ENCODE results near the gene ELK4.

The ELK4 gene

DNA sequence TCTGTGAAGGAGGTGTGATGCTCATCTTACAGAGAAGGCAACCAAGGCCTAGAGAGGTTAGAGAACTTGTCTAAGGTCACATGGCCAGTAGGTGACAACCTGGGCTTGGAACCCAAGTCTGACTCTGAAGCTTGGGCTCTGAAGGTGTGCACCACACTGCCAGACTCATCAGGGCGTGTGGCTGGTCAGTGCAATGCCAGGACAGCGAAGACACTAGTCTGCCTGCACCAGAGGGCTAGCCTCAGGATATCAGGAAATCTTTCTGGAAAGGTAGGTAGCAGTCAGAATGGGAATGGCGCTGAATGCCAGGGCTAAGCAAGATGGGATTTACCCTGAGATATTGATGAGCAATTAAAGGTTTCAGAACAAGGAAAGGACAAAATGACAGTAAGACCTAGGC, 34.9 kb downstream of the ELK4 start:
- DNase-seq: no peak

DNA sequence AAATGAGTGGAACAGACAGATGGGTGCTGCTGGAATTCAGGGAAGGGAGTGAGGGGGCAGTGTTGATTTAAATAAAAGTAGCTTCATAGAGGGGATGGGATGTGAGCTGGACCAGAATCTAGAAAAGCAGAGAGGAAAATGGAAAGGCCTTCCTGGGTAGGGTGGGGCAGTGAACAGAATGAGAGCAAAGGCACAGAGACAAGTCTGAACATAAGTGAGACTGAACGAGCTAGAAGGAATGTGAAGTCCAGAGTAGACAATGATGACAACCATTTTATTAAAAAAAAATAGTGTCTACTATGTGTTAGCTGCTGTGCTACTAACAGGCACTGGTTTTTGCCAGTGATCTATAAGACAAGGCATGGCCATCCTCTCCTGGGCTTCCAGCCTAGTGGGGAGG, 36.0 kb downstream of the ELK4 start:
- no peak for DNase-seq

DNA sequence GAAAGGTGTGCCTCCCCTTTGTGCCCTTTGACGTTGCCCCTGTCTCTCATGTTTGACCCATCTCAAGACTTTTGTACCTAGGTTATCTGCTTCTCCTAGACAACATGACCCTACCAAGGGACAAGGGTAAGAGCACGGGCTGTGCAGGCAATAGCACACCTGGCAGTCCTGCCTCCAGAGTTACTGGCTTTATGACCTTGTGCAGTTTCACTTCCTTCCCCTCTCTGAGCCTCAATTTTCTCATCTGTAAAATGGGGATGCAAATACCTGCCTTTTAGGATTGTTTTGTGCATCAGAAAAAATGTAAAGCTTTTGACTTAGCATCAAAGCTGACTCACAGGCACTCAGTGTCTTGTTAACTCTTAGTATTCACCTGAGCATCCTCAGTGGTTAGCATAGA, 36.4 kb downstream of the ELK4 start:
- no peak for DNase-seq

DNA sequence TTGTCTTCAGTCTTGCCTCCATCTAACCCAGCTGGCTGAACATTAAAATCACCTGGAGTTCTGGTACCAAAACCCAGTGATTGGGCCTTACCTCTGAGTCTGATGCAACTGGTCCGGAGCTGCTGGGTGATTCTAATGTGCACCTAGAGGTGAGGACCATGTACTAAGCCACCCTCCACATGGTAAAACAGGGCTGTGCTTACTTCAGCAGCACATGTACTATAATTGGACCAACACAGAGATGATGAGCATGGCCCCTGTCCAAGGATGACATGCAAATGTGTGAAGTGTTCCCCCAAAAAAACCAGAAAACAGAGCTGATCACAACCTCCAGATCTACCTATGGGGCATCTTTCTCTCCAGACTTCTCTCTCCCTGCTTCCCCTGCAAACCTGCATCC, 37.0 kb downstream of the ELK4 start:
- DNase-seq: no peak

DNA sequence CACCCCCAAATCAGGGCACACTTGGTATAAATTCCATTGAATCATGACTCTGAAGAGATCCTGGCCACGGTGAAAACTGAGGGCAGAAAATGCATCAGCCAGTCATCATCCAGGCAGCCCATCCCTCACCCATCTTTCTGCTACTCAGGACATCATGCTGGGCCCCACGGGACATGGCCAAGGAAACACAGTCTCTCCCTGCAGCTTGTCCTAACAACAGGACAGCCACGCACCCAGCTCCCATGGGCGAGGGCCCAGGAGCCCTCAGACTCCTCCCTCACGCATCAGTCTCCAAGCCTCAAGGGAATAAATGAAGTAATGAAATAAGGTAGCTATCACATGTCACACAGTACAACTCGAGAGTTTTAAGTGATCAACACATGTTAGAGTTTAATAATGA, 37.8 kb downstream of the ELK4 start:
- DNase-seq: no peak

DNA sequence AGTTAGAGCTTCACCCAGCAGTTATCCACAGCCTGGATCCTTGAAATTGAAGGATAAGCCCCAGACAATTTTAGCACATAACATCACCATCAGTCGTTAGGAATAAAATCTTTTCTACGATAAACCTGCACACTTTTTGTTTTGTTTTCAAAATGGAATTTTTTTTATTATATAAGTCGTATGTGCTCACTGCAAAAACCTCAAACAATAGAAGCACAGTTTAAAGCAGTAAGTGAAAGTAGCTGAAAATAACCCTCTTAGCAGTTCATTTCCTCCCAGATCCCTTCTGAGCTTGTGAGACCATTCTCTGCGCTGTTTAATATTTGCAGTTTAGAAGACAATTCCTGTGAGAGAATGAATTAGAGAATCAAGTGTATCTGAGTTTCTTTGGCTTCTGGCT, 38.3 kb downstream of the ELK4 start:
- no peak for DNase-seq

DNA sequence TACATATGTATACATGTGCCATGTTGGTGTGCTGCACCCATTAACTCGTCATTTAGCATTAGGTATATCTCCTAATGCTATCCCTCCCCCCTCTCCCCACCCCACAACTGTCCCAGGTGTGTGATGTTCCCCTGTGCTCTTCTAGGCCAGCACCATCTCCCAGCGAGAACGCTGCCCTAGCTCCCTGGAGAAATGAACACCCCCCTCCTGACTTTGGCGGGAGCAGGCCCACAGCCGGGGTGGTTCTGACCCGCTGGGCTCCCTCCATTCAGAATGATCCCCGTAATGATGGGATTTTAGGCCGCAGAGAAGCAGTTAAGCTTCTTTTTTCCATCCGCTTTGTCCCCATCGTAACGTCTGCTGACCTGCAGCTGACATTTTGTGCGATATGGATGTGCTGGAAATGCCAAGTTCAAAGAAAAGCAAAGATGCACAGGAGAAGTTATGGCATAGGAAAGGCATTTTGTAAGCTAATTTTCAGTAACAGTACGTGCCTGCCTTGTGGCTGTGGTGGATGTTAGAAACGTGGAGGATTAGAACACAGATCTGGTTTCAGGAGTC, 39.3 kb downstream of the ELK4 start:
- no peak for DNase-seq

DNA sequence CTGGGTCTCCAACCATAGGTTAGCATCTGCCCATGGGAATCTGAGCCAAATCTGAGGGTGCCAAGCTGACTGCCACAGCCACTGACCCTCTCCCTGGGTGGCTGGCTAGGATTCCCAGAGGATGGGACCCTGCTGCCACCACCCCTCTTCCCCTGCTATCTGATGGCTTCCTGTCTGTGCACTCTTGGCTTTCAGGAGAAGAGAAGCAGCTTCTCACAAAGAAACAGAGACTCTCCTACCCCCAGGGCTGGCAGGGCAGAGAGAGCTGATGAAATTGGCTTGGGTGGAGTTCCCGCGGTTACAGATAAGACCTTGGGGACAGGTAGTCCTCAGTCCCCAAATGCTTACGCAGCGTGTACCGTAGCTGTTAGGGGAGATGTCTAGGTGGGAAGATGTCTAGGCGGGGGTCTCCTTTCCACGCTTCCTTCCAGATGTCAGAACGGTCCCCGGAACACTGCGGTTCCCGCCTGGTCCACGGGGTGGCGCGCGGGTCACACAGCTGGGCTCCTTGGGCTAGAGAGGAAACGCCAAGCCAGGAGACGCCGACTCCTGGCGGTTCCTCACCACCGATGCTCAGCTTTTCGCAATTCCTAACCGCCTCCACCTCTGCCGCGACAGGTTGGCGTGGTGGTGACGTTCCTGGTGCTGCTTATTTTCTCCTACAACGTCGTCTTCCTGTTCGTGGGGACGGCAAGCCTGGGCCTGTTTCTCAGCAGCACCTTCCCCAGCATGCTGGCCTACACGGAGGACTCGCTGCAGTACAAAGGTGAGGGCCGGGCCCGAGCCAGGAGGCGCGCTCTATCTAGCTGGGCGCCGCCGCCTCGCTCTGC, 40.1 kb downstream of the ELK4 start:
- peak in 52 of 56 donors; percentile 36 to 90 (median 70) for DNase-seq

DNA sequence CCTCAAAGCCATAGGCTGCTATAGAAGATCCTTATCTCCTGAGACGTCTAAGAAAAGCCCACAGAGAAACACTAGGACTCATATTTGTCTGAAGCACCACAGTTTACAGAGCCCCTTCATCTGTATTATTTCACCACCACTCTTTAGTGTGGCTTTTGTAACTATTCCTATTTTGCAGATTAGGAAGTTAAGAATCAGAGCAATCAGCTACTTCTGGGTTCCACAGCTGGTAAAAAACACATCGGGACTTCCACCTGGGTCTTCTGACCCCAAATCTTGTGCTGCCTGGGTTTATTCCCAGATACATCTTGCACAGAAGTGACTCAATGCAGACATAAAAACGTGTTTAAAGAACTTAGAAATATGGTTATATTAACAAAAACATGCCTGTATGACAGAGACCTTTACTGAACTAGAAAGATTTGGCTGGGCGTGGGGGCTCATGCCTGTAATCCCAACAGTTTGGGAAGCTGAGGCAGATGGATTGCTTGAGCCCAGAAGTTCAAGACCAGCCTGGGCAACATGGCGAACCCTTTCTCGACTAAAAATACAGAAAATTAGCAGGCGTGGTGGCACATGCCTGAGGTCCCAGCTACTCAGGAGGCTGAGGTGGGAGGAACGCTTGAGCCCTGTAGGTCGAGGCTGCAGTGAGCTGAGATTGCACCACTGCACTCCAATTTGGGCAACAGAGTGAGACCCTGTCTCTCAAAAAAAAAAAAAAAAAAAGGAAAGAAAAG, 40.9 kb downstream of the ELK4 start:
- DNase-seq: no peak

DNA sequence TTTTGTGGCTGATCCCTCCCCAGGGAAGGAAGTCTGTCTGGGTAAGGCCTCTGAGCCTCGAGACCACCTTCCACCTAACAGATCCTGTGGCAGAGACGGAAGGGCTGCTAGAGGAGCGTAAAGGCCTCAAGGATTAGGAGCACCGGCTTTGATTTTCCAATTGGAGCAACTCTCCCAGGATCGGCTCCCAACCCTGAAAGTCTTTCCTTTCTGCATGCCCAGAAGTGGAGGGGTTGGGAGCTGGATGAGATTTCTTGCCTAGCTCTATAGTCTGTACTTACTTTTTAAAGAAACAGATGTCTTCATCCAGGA, 41.4 kb downstream of the ELK4 start:
- DNase-seq: no peak

DNA sequence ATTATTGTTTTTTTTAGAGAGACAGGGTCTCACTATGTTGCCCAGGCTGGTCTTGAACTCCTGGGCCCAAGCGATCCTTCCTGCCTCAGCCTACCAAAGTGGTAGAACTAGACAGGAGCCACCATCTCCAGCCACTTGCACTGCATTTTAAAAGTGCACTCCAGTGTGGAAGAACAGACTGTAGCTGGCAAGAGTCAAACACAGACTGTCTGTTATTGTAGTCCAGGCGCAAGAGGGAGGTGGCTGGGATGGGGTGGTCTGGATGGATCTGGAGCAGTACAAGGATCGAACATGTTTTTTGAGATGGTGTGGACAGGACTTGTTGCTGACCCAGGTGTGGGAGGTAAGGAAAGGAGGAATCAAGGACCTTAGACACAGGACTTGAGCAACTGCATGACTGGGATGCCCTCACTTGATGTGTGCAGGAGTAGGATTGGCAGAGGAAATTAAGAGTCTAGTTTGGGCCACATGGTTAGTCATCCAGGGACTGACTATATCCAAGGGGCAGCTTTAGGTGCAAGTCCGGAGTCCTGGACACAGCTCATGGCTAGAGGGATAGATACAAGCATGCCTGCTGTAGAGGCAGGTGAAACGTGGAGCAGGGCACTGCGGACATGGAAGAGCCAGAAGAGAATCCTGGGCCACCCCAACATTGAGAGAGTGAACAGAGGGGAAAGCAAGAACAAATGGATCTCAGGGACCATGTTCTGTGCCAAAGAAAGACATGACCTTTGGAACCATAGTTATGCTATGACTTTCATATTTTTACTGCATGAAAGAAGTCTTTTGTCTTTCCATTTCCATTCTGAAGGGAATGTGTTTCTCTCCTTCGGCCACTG, 42.0 kb downstream of the ELK4 start:
- no peak for DNase-seq

DNA sequence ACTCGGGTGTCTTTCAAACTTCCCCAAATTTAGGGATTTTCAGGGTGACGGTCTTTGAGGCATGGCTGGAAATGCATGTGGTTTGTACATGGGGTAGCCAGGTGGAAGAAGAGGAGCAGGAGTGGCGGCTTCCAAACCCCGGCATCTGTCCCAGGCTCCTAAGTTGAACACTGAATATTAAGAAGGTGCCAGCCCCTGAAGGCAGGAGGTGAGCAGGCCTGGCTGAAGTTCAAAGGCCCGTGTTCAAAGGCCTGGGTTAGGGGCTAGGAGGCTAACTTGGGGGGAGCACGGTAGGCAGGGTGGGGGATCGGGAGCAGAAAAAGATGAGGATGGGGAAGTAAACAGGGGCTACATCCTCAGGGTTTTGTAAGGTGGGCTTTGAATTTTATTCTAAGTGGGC, 42.8 kb downstream of the ELK4 start:
- no peak for DNase-seq

DNA sequence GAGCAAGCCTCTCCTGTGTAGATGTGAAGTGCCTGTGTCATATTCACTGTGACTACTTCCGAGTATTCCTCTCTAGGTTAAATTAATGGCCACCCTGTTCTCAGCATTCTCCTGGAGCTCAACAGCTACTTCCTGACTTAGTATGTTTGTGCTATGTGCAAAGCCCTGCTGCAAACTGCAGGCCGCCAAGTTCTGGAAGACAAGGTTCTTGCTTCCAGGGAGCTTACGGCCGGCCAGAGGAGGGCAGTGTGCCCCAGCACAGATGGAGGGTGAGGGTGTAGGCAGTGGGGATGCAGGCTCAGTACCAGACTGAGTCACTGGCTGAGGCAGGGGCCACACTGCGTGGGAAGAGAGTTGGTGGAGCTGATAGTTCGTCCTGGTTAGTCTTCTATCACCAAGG, 43.2 kb downstream of the ELK4 start:
- peak in 26 of 56 donors; percentile 6 to 62 (median 36) for DNase-seq

DNA sequence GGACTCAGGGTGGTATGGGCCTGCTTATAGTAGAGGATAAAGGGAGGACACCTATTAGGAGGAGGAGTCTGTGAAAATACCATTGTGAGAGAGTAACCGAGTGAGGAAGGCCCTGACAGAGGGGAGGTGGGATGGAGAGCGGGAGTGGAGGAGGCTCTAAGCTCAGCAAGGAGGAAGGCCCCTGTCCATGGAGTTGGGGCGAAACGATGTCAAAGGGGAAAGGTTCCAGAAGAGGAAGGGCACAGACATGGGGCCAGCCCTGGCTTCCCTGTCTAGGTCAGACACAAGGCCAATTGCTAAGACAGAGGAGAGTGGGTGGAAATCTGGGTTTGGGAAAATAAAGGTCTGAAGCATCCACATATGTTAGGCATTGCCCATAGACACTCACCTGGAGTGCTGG, 44.2 kb downstream of the ELK4 start:
- DNase-seq: no peak

DNA sequence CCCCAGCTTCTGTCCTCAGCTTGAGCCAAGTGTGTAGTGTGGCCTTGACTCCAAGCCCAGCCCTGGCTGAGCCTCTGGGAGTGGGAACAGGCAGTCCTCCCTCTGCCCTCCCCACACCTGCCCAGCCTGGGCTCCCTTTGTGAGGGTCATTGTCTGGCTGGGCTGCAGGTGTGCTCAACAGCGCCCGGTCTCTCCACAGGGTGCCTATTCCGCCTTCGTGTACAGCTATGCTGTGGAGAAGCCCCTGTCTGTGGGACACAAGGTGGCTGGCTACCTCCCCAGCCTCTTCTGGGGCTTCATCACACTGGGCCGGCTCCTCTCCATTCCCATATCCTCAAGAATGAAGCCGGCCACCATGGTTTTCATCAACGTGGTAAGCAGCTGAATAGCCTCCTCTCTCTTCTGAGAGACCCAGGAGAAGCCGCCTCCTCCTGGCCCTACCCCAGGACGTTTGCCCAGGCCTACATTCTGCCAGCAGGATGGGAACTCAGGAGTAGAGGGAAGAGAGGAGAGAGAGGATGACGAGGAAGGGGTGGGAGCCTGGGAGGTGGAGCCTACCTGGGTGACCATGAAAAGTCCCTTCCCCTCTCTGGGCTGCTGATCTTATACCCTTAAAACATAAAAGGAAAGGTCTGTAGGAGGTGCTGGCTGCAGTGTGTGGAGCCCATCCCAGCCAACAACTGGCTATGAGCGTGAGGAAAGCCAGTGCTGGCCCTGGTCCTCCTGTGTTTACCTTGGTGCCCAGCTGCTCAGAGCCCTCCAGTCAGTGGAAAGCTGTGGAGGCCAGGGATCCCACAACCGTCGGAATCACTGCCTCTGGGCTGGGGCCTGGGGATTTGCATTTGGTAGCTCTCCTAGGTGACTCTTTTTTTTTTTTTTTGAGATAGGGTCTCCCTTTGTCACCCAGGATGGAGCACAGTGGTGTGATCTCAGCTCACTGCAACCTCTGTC, 45.7 kb downstream of the ELK4 start:
- DNase-seq: no peak

DNA sequence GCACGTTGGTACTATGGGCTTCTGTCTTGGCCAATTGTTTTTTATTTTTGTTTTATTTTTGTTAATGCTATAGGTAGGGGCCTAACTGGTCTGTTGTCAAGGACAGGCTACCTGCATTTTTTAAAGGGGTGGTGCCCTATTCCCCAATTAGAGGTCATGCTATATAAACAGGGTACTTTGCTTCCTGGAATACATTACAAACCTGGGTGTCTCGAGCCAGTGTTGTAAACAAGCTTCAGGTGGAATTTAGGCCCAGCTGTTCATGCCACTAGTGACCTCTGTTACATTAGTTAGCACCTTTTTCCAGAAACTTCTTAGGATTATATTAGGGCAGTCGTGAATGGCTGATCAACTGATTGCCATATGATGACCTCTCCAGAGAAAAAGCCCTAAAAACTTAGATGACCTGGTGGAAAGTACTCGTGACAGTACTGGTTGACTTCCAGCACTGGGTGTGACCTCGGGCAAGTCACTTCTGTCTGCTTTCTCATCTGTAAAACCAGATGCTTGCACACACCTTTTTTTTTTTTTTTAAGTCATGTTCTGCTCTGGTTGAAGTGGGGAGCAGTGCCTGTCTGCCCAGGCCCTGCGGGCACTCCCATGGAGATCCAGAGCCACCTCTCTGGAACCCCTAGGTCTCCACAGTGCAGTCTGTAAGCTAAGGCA, 46.5 kb downstream of the ELK4 start:
- no peak for DNase-seq

DNA sequence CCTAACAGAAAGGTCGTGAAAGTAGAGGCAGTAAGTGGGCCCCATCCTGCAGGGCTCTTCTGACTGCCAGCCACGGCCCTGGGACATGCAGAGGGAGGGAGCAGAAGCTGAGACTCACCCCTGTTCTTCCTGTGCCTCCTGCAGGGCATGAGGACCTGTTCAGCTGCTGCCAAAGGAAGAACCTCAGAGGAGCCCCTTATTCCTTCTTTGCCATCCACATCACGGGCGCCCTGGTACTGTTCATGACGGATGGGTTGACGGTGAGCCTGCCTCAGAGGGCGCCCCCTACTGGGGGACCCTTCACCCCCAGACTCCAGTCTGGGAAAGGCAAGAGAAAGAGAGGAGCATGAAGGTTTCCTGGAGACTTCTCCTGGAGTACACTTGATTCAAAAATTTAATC, 47.1 kb downstream of the ELK4 start:
- no peak for DNase-seq

DNA sequence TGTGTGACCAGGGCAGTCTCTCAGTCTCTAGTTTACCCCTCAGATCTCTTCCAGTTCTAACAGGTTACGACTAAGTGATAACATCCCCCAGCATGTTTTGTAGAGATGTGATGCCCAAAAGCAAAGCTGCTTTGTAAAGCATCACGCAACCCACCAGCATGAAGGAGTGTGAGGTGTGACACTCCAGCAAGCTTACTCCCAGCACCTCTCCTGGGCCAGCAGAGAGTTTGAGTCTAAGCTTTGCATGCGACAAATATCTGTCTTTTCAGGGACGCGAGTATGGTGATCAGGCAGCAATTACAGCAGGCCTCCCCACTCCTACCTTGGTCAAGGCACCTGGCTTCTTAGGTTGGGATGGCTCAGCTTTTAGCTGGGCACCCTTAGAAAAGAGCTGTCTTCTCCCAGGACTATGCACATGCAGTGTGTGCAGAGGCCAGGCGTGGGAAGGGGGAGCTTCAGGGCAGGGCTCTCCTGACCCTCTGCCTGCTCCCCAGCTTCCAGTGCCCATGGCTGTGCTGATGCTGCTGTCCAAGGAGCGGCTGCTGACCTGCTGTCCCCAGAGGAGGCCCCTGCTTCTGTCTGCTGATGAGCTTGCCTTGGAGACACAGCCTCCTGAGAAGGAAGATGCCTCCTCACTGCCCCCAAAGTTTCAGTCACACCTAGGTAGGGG, 48.2 kb downstream of the ELK4 start:
- no peak for DNase-seq

DNA sequence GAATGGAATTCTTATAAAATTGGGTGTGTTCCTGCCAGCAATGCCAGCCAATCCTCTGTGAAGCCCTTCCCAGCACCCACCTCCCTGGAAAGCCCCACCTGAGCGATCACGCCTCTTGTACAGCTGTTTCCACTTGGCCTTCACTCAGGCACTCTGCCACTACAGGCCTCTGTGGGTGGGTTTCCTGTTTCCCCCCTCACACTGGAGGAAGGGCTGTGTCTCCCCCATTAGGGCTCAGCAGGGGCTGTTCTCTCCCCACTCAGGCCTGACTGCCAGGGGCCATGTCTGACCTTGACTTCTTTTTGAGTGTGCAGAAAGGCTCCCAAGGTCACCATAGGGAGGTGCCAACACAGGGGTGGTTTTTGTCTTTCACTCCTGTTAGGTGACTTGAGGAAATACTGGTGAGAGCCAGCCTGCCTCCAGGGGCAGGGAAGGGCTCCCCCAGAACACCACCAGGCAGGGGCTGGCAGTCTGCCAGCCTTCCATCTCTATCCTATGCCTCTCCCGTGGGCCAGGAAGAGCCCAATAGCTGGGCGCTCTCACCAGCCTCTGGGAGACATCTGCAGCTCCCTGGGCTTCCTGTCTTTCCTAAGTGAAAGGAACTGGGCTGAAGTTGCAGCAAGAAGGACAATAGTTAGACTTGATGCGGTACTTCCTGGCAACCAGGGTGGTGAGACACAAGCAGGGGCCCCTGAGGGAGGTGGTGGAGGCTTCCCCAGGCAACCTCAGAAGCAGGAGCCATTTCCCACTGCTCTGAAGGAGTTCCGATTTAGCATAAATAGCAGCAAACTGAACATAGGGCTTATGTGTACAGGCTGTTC, 49.1 kb downstream of the ELK4 start:
- DNase-seq: no peak

All from amygdala (tissue), 56 donors.